ENCODE results near the gene ITPKB.
"Not testable (repeated sequence)": the region's sequence is repeated elsewhere in the genome, so short reads cannot be mapped to it uniquely, and the experiment has no call there.

Gene ITPKB

GRCh38 chr1:226619031-226619430, 120.1 kb downstream of the ITPKB start:
- TF ChIP-seq, protein P1, sequence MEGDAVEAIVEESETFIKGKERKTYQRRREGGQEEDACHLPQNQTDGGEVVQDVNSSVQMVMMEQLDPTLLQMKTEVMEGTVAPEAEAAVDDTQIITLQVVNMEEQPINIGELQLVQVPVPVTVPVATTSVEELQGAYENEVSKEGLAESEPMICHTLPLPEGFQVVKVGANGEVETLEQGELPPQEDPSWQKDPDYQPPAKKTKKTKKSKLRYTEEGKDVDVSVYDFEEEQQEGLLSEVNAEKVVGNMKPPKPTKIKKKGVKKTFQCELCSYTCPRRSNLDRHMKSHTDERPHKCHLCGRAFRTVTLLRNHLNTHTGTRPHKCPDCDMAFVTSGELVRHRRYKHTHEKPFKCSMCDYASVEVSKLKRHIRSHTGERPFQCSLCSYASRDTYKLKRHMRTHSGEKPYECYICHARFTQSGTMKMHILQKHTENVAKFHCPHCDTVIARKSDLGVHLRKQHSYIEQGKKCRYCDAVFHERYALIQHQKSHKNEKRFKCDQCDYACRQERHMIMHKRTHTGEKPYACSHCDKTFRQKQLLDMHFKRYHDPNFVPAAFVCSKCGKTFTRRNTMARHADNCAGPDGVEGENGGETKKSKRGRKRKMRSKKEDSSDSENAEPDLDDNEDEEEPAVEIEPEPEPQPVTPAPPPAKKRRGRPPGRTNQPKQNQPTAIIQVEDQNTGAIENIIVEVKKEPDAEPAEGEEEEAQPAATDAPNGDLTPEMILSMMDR (IDR thresholded peaks at IDR 0.05; ENCODE audit: low read depth, low read length): no peak
- H3K4me3 ChIP-seq (replicated peaks in 1 of 2; ENCODE audit: low read depth in 2 of 2, low read length in 2 of 2): no peak overlapping the region
- DNase-seq (ENCODE audit: low read depth in 2 of 2): no peak

- TF ChIP-seq, protein P1 (IDR thresholded peaks at IDR 0.05; ENCODE audit: low read depth, low read length): no peak
- no peak overlapping the region for H3K4me3 ChIP-seq (replicated peaks in 1 of 2; ENCODE audit: low read depth in 2 of 2, low read length in 2 of 2)
- no peak for DNase-seq (ENCODE audit: low read depth in 2 of 2)
These were observed 120.7 kb downstream of the ITPKB start for GRCh38 chr1:226618380-226618779.

- not testable (repeated sequence) for H3K4me3 ChIP-seq (replicated peaks in 1 of 2; ENCODE audit: low read depth in 2 of 2, low read length in 2 of 2); DNase-seq (ENCODE audit: low read depth in 2 of 2)
These were observed 121.4 kb downstream of the ITPKB start for GRCh38 chr1:226617719-226618118.

DNA sequence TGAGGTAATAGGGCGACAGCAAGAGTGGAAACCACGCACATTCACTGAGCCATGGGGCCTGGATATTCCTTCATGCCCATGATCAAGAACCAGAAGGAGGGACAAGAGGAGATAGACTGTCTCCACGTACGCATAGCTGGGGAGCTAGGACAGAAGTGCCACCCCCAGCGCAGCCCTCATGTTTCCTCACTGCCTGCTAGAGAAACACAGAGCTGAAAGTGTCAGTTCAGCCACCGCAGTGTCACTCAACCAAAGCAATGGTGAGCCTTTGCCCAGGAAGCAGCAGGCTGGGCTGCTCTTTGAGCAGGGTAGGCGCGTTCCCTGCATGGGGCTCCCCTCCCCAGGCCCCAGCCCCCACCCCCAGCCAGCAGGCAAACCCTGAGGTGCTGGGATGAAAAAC, 122.0 kb downstream of the ITPKB start:
- H3K4me3 ChIP-seq (replicated peaks in 1 of 2; ENCODE audit: low read depth in 2 of 2, low read length in 2 of 2): no peak overlapping the region
- DNase-seq (ENCODE audit: low read depth in 2 of 2): no peak
- TF ChIP-seq, protein P1 (IDR thresholded peaks at IDR 0.05; ENCODE audit: low read depth, low read length): no peak

DNA sequence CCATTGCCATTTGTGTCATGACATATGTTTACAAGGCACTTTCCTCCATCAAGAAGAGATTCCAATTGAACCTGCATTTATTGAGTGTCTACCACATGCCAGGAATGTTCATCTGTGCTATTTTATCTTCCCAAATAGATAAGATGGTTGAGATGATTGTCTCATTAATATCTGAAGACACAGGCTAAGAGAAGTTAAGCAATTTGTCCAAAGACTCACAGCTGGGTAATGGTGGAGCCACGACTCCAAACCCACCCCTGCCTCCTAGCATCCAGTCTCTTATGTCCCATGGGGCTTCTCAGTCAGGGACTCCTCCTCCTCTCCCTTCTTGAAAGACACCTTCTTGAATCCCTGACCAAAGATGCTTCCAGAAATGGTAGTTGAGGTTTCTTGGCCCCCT, 122.4 kb downstream of the ITPKB start:
- DNase-seq (ENCODE audit: low read depth in 2 of 2): no peak
- TF ChIP-seq, protein P1 (IDR thresholded peaks at IDR 0.05; ENCODE audit: low read depth, low read length): no peak

GRCh38 chr1:226615876-226616275, 123.2 kb downstream of the ITPKB start:
- DNase-seq (ENCODE audit: low read depth in 2 of 2): no peak
- H3K4me3 ChIP-seq (replicated peaks in 1 of 2; ENCODE audit: low read depth in 2 of 2, low read length in 2 of 2): no peak overlapping the region
- TF ChIP-seq, protein P1 (IDR thresholded peaks at IDR 0.05; ENCODE audit: low read depth, low read length): no peak

More for the DNA sequence above, 122.4 kb downstream of the ITPKB start:
- H3K4me3 ChIP-seq (replicated peaks in 1 of 2; ENCODE audit: low read depth in 2 of 2, low read length in 2 of 2): no peak overlapping the region

DNA sequence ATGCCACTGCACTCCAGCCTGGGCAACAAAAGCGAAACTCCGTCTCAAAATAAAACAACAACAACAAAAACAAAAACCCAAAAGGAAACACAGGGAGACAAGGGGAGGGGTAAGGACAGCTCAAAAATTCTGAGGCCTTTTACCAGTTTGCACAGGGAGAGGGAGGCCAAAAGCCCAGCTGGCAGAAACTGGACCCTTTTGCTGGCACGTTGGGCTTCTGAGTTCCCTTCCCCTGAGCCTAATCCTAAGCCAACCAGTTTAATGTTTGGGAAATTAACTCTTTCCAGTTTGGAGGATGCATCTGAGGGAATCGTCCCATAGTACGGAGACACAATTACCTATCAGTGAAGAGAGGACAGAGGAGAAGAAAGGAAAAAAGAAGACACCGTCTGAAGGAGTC, 127.1 kb downstream of the ITPKB start:
- not testable (repeated sequence) for DNase-seq (ENCODE audit: low read depth in 2 of 2); H3K4me3 ChIP-seq (replicated peaks in 1 of 2; ENCODE audit: low read depth in 2 of 2, low read length in 2 of 2)

- TF ChIP-seq, protein P1 (IDR thresholded peaks at IDR 0.05; ENCODE audit: low read depth, low read length): no peak
- no peak for DNase-seq (ENCODE audit: low read depth in 2 of 2)
These were observed 127.8 kb downstream of the ITPKB start for GRCh38 chr1:226611301-226611700.

More at GRCh38 chr1:226611301-226611700, 127.8 kb downstream of the ITPKB start:
- H3K4me3 ChIP-seq (replicated peaks in 1 of 2; ENCODE audit: low read depth in 2 of 2, low read length in 2 of 2): no peak overlapping the region
